ENCODE measurements around the gene NEMP1. TPM values are rescaled to one million over a fixed set of nuclear protein-coding genes. Genes with fewer than 3 reads are reported as not detected.

The NEMP1 gene
- total and polyA plus RNA-seq, 2 of the 13 experiments (the other 11 are each of a cell fraction or from before 2014, with no cell fraction given), result 11.4 to 12.9 TPM

DNA sequence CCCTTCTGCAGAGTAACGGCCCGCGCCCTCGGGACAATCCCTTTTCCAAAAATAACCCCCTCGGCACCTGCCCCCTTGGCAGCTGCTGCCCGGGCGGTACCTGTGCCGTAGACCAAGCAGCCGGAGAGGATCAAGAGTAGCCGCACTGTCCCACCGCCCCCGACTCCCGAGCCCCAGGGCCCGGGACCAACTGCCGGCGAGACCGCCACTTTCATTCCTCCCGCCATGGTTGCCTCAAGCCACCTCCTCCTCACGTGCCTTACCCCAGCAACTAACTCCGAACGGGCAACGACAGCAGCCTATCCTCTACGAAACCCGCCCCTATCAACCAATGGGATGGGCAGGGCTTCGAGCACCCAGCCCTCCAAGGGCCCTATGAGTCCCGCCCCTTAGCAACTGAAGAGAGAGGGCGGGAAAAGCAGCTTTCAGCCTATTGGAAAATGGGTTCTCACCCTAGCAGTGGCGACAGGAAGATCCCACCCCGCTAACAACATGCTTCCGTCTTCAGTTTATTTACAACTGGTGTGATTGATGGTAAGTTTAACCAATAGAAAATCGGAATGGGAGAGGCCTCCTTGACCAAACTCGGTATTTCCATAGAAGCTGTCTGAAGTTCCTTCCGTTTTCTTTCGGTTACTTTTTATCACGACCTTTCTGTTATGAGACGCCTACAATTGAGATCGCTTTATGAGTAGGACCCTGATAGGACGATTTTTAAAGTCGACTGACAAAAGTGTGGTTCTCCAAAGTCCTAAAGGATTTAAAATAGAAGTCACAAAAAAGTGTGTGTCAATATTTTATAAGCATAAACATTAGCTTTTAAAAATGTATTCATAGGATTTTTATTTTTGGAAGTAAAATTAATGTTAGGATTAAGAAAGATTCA, at the start of gene NEMP1 (continued):
- no peak for TF ChIP-seq REST (IDR thresholded peaks at IDR 0.05; ENCODE audit: borderline replicate concordance in 1 of 2, low read depth in 1 of 2, low read length in 2 of 2)
- TF ChIP-seq E2F1 (CRISPR knock-in tag; IDR thresholded peaks at IDR 0.05), result peak; percentile 93
- no peak for TF ChIP-seq PRDM4 (CRISPR knock-in tag; IDR thresholded peaks at IDR 0.05; ENCODE audit: borderline replicate concordance)
- no peak for TF ChIP-seq ZNF337 (CRISPR knock-in tag; IDR thresholded peaks at IDR 0.05; ENCODE audit: borderline replicate concordance, low read depth)
- TF ChIP-seq MEIS1 (CRISPR knock-in tag; IDR thresholded peaks at IDR 0.05; ENCODE audit: borderline replicate concordance), result no peak
- TF ChIP-seq SSRP1 (CRISPR knock-in tag; IDR thresholded peaks at IDR 0.05), result no peak
- TF ChIP-seq HOXA9 (CRISPR knock-in tag; IDR thresholded peaks at IDR 0.05; ENCODE audit: borderline replicate concordance), result peak; percentile 74
- TF ChIP-seq, protein P1, sequence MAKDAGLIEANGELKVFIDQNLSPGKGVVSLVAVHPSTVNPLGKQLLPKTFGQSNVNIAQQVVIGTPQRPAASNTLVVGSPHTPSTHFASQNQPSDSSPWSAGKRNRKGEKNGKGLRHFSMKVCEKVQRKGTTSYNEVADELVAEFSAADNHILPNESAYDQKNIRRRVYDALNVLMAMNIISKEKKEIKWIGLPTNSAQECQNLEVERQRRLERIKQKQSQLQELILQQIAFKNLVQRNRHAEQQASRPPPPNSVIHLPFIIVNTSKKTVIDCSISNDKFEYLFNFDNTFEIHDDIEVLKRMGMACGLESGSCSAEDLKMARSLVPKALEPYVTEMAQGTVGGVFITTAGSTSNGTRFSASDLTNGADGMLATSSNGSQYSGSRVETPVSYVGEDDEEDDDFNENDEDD (CRISPR knock-in tag; IDR thresholded peaks at IDR 0.05; ENCODE audit: borderline replicate concordance), result peak; percentile 98
- TF ChIP-seq, protein P2, sequence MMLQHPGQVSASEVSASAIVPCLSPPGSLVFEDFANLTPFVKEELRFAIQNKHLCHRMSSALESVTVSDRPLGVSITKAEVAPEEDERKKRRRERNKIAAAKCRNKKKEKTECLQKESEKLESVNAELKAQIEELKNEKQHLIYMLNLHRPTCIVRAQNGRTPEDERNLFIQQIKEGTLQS (CRISPR knock-in tag; IDR thresholded peaks at IDR 0.05), result no peak
- no peak for TF ChIP-seq ZNF576 (CRISPR knock-in tag; IDR thresholded peaks at IDR 0.05)
- TF ChIP-seq MXI1 (IDR thresholded peaks at IDR 0.05; ENCODE audit: borderline replicate concordance, low read depth, low read length), result peak; percentile 87; the same call in 2 of the 3 replicates
- peak; percentile 75 for TF ChIP-seq ZNF605 (CRISPR knock-in tag; IDR thresholded peaks at IDR 0.05)
- no peak for TF ChIP-seq ARNT (IDR thresholded peaks at IDR 0.05)
- TF ChIP-seq RARG (CRISPR knock-in tag; IDR thresholded peaks at IDR 0.05; ENCODE audit: low read depth), result no peak
- TF ChIP-seq ZFP91 (CRISPR knock-in tag; IDR thresholded peaks at IDR 0.05; ENCODE audit: borderline replicate concordance), result peak; percentile 53; the same call in 1 of the 2 replicates
- no peak for TF ChIP-seq ZNF629 (CRISPR knock-in tag; conservative IDR thresholded peaks at IDR 0.05)
- TF ChIP-seq REXO4 (CRISPR knock-in tag; IDR thresholded peaks at IDR 0.05; ENCODE audit: borderline replicate concordance), result no peak

Data from HepG2 (cell line).